H1 (cell line): Measurements from ENCODE around the gene FMNL1. TPM values are rescaled to one million over a fixed set of nuclear protein-coding genes. Genes with fewer than 3 reads are reported as not detected.

Experiments used
- CTCF ChIA-PET: fragments of 300-600 bp; sonication (Branson Sonifier 250); formaldehyde crosslinking; loops from one replicate; lab custom pipeline; 2021; ENCODE audit not compliant: partially characterized antibody; lab: Charles Lee
- POLR2A ChIA-PET: fragments of 300-600 bp; sonication (Branson Sonifier 250); formaldehyde crosslinking; loops from one replicate; lab custom pipeline; 2021; ENCODE audit warnings: inconsistent platforms; ENCODE audit not compliant: partially characterized antibody; lab: Charles Lee
- DNase-seq, 2 experiments: peaks; one replicate each; pipeline versions ENCODE4 v3.0.0 to v3.0.0-alpha.2; 2010 to 2022; ENCODE audit warnings: low spot score in 2 of 2, low read depth in 1 of 2, mixed read lengths in 1 of 2
- FAIRE-seq: peaks from 2 replicates; lab custom pipeline; 2011; peaks lifted over from hg19 to GRCh38; lab: Jason Lieb, UNC
- H2AFZ ChIP-seq: 2 replicates; pipeline ENCODE4 v1.8.1; 2012; ENCODE audit warnings: low read length, inconsistent platforms
- H2AK5ac ChIP-seq: 2 replicates; pipeline ENCODE4 v1.6.1; 2013; ENCODE audit warnings: low read depth, low read length
- H2BK120ac ChIP-seq: replicated peaks from 2 replicates; pipeline ENCODE3; 2013; ENCODE audit warnings: low read depth, low read length, inconsistent platforms
- H2BK12ac ChIP-seq: 2 replicates; pipeline ENCODE4 v1.6.1; 2013; ENCODE audit warnings: low read depth, low read length
- H2BK15ac ChIP-seq: 2 replicates; pipeline ENCODE4 v1.6.1; 2013; ENCODE audit warnings: low read length
- H2BK20ac ChIP-seq: 2 replicates; pipeline ENCODE4 v1.6.1; 2013; ENCODE audit warnings: low read length
- H2BK5ac ChIP-seq: 2 replicates; pipeline ENCODE4 v1.6.1; 2013; ENCODE audit warnings: low read depth, low read length
- H3K14ac ChIP-seq: 2 replicates; pipeline ENCODE4 v1.6.1; 2013; ENCODE audit warnings: inconsistent platforms; ENCODE audit not compliant: insufficient read length
- H3K18ac ChIP-seq: 2 replicates; pipeline ENCODE4 v1.6.1; 2013; ENCODE audit warnings: low read length; ENCODE audit errors: extremely low read depth
- H3K23ac ChIP-seq: 2 replicates; pipeline ENCODE4 v1.6.1; 2013; ENCODE audit warnings: inconsistent platforms; ENCODE audit not compliant: insufficient read length
- H3K23me2 ChIP-seq: 2 replicates; pipeline ENCODE4 v1.6.1; 2013; ENCODE audit warnings: low read depth, low read length
- H3K27ac ChIP-seq: 2 replicates; pipeline ENCODE4 v1.6.1; 2011; ENCODE audit warnings: low read depth, low read length, inconsistent platforms
- H3K27me3 ChIP-seq, 4 experiments: replicated peaks in 1 of 4; 1 replicate in 1 of 4; 2 replicates in 3 of 4; pipeline versions ENCODE4 v1.6.1 to v1.8.1; 2011 to 2013; ENCODE audit warnings: low read length in 3 of 4, mild to moderate bottlenecking in 3 of 4, inconsistent platforms in 2 of 4, mixed read lengths in 2 of 4, moderate library complexity in 1 of 4; ENCODE audit not compliant: control insufficient read depth in 3 of 4, insufficient read depth in 3 of 4; ENCODE audit errors: extremely low read depth in 1 of 4
- H3K36me3 ChIP-seq, 4 experiments: 2 replicates each; pipeline versions ENCODE4 v1.6.1 to v1.8.1; 2011 to 2013; ENCODE audit warnings: mild to moderate bottlenecking in 4 of 4, low read length in 3 of 4, moderate library complexity in 2 of 4, control low read depth in 1 of 4, inconsistent platforms in 1 of 4; ENCODE audit not compliant: insufficient read depth in 4 of 4, control insufficient read depth in 2 of 4
- H3K4ac ChIP-seq: replicated peaks from 2 replicates; pipeline ENCODE3; 2013; ENCODE audit warnings: low read length, low read depth, mixed read lengths, inconsistent platforms; ENCODE audit not compliant: insufficient read length
- H3K4me1 ChIP-seq, 4 experiments: replicated peaks in 1 of 4; 1 replicate in 1 of 4; 2 replicates in 3 of 4; pipeline versions ENCODE4 v1.6.1 to v1.8.1; 2011 to 2013; ENCODE audit warnings: low read length in 3 of 4, inconsistent platforms in 2 of 4, mixed read lengths in 1 of 4; ENCODE audit not compliant: insufficient read depth in 4 of 4, control insufficient read depth in 3 of 4
- H3K4me2 ChIP-seq, 2 experiments: 2 replicates each; pipeline versions ENCODE4 v1.6.1 to v1.8.1; 2011 to 2013; ENCODE audit warnings: low read depth in 2 of 2, low read length in 2 of 2, control low read depth in 1 of 2, inconsistent platforms in 1 of 2, mild to moderate bottlenecking in 1 of 2; ENCODE audit not compliant: insufficient read depth in 1 of 2
- H3K4me3 ChIP-seq, 4 experiments: fragments of 200-600, 300-600 bp in 1 of 4; sonication (generic), shearing (Covaris generic), sonication (Bioruptor Twin) in 1 of 4; 2 replicates each; pipeline versions ENCODE4 v1.5.1 to v1.8.1; 2011 to 2016; ENCODE audit warnings: low read length in 4 of 4, low read depth in 3 of 4, control low read depth in 2 of 4, inconsistent platforms in 2 of 4, mild to moderate bottlenecking in 2 of 4, mixed read lengths in 1 of 4, moderate library complexity in 1 of 4; ENCODE audit not compliant: insufficient read depth in 2 of 4; ENCODE audit errors: extremely low read depth in 1 of 4
- H3K56ac ChIP-seq: replicated peaks from 2 replicates; pipeline ENCODE3; 2013; ENCODE audit warnings: low read depth, mild to moderate bottlenecking, mixed read lengths, low read length, inconsistent platforms; ENCODE audit not compliant: insufficient read length
- H3K79me1 ChIP-seq: 2 replicates; pipeline ENCODE4 v1.6.1; 2013; ENCODE audit warnings: low read depth, low read length, control low read depth
- H3K79me2 ChIP-seq, 2 experiments: 2 replicates each; pipeline versions ENCODE4 v1.6.1 to v1.8.1; 2012 to 2013; ENCODE audit warnings: low read length in 2 of 2, mild to moderate bottlenecking in 2 of 2, inconsistent platforms in 1 of 2; ENCODE audit not compliant: insufficient read depth in 2 of 2, control insufficient read depth in 1 of 2
- H3K9ac ChIP-seq, 4 experiments: replicated peaks in 1 of 4; 1 replicate in 1 of 4; 2 replicates in 3 of 4; pipeline versions ENCODE4 v1.6.1 to v1.8.1; 2011 to 2013; ENCODE audit warnings: low read depth in 3 of 4, low read length in 3 of 4, control low read depth in 2 of 4, mild to moderate bottlenecking in 2 of 4, moderate library complexity in 2 of 4, inconsistent platforms in 1 of 4; ENCODE audit errors: extremely low read depth in 1 of 4
- H3K9me3 ChIP-seq, 2 experiments: 2 replicates each; pipeline versions ENCODE4 v1.6.1 to v1.8.1; 2012 to 2013; ENCODE audit warnings: mild to moderate bottlenecking in 2 of 2, moderate library complexity in 2 of 2, control low read depth in 1 of 2, inconsistent platforms in 1 of 2, low read depth in 1 of 2, low read length in 1 of 2, mixed read lengths in 1 of 2; ENCODE audit not compliant: insufficient read depth in 2 of 2
- H4K20me1 ChIP-seq, 2 experiments: replicated peaks in 1 of 2; 2 replicates each; pipeline versions ENCODE3 to v1.8.1; 2011 to 2013; ENCODE audit warnings: inconsistent platforms in 2 of 2, low read length in 2 of 2, mild to moderate bottlenecking in 1 of 2; ENCODE audit not compliant: insufficient read depth in 2 of 2, control insufficient read depth in 1 of 2
- H4K5ac ChIP-seq: 2 replicates; pipeline ENCODE4 v1.6.1; 2013; ENCODE audit warnings: low read length, low read depth, mixed read lengths, inconsistent platforms; ENCODE audit not compliant: insufficient read length
- H4K8ac ChIP-seq: 2 replicates; pipeline ENCODE4 v1.8.0; 2013; ENCODE audit warnings: mild to moderate bottlenecking, moderate library complexity, low read length, inconsistent platforms; ENCODE audit not compliant: insufficient read depth; ENCODE audit errors: extremely low read depth
- H4K91ac ChIP-seq: replicated peaks from 2 replicates; pipeline ENCODE3; 2013; ENCODE audit warnings: low read length, mixed read lengths, inconsistent platforms; ENCODE audit not compliant: insufficient read length
- CEBPB ChIP-seq: IDR thresholded peaks from 2 replicates; pipeline ENCODE4 v1.6.1; 2012; ENCODE audit warnings: low read depth, low read length
- CHD1 ChIP-seq: IDR thresholded peaks from 2 replicates; pipeline ENCODE4 v1.6.1; 2012; ENCODE audit warnings: low read depth, low read length, improper control_type of control experiment
- HDAC6 ChIP-seq: IDR thresholded peaks from one replicate; pipeline ENCODE4 v1.7.1; 2012; ENCODE audit warnings: low read depth, mild to moderate bottlenecking, inconsistent platforms, low read length, moderate library complexity
- JUND ChIP-seq: IDR thresholded peaks from 2 replicates; pipeline ENCODE4 v1.6.1; 2011; ENCODE audit warnings: mild to moderate bottlenecking, improper control_type of control experiment, low read length
- KDM1A ChIP-seq: fragments of 200-600, 300-600 bp; sonication (generic); IDR thresholded peaks from 2 replicates; pipeline ENCODE4 v1.7.1; 2016; ENCODE audit warnings: mild to moderate bottlenecking, low read length, borderline replicate concordance
- RNF2 ChIP-seq: fragments of 200-900, 300-1000 bp; sonication (generic); IDR thresholded peaks from 2 replicates; pipeline ENCODE4 v1.7.1; 2016; ENCODE audit warnings: borderline replicate concordance, low read depth, mild to moderate bottlenecking, antibody characterized with exemption, low read length; ENCODE audit not compliant: poor library complexity, severe bottlenecking; ENCODE audit errors: missing control alignments
- SIRT6 ChIP-seq: IDR thresholded peaks from one replicate; pipeline ENCODE4 v1.7.1; 2012; ENCODE audit warnings: low read length, inconsistent platforms
- SUZ12 ChIP-seq: fragments of 200-600 bp; sonication (generic); IDR thresholded peaks from 2 replicates; pipeline ENCODE4 v1.6.1; 2012; ENCODE audit warnings: mild to moderate bottlenecking, inconsistent platforms, low read length, moderate library complexity, mixed read lengths
- TAF7 ChIP-seq: optimal IDR thresholded peaks from 2 replicates; pipeline ENCODE3; 2011; ENCODE audit warnings: low read depth, mild to moderate bottlenecking, inconsistent platforms, low read length, moderate library complexity, borderline replicate concordance
- TBP ChIP-seq: IDR thresholded peaks from 2 replicates; pipeline ENCODE4 v1.6.1; 2011; ENCODE audit warnings: low read depth, low read length, improper control_type of control experiment
- YY1 ChIP-seq: IDR thresholded peaks from 2 replicates; pipeline ENCODE4 v1.6.1; 2011; ENCODE audit warnings: low read depth, mild to moderate bottlenecking, low read length
- WGBS, 2 experiments: shearing (Covaris generic) in 1 of 2; methylation state at CpG; one replicate each; pipeline versions ENCODE4 v1.1.6 to v1.1.7; 2013 to 2015; ENCODE audit warnings: low lambda C conversion rate in 2 of 2, mixed read lengths in 2 of 2, inconsistent platforms in 1 of 2, low coverage in 1 of 2, missing lambda C conversion rate in 1 of 2; ENCODE audit not compliant: insufficient replicate concordance in 2 of 2, insufficient coverage in 1 of 2, insufficient read length in 1 of 2; ENCODE audit errors: extremely low coverage in 1 of 2, missing lambda C conversion rate in 1 of 2; 5-methylcytosine and 5-hydroxymethylcytosine counted together
- polyA plus RNA-seq, 7 experiments: library from polyadenylated mRNA; depleted of rRNA in 3 of 7; stranded (reverse) in 5 of 7; unstranded in 2 of 7; fragments of >200 nt in 5 of 7; fragments of 200-250 nt in 2 of 7; gene quantifications; 1 replicate in 5 of 7; 2 replicates in 1 of 7; 4 replicates in 1 of 7; pipeline versions ENCODE4 v1.2.1 to v1.2.3, GENCODE V29; 2011 to 2013; ENCODE audit warnings: missing spikeins in 2 of 7, mixed read lengths in 2 of 7
- total RNA-seq: library from RNA; stranded (reverse); fragmentation: NEBNext Ultra II Directional; extraction: Animal tissue kit (Norgen Biotek cat#: 25700); gene quantifications from 2 replicates; pipeline ENCODE4 v1.2.1, GENCODE V29; 2021
- TF ChIP-seq, protein P1 (sequence below): IDR thresholded peaks from 2 replicates; pipeline ENCODE4 v1.6.1; 2011; ENCODE audit warnings: low read depth, mild to moderate bottlenecking, low read length; ENCODE audit not compliant: insufficient read depth
- TF ChIP-seq, protein P2 (sequence below): IDR thresholded peaks from 2 replicates; pipeline ENCODE4 v1.6.1; 2012; ENCODE audit warnings: inconsistent platforms

FMNL1 gene
- total and polyA plus RNA-seq, 2 of the 8 experiments (the other 6 are each of a cell fraction or from before 2014, with no cell fraction given) = 2.5 to 8.6 TPM

DNA sequence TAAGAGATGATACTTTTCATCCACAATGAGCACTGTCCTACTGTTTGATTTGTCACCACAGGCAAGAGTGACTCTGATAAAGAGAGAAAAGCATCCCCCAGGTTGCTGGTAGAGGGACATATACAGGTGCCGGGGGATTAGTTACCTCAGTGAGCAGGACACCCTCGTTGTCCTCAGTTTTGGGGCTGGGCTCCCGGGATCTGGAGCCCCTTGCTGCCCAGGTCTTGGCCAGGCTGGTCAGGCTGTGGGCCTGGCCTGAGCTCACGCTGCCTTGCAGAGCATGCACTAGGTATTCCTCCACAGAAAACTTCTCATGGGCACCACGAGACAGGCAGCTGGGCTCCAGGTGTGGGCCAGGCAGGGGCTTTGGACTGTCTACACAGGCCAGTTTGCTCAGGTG, 64.6 kb downstream of the FMNL1 start:
- Histone ChIP-seq H3K9ac (no peak overlapping the region), H3K4me2 (no peak overlapping the region), H3K27ac (no peak overlapping the region), H3K27me3 (no peaks in the 10 kb centered on the region), H3K79me2 (no peaks in the 10 kb centered on the region), H3K18ac (no peak overlapping the region), H4K5ac (no peak overlapping the region), H3K23me2 (no peaks in the 10 kb centered on the region), H2BK120ac (no peak overlapping the region), H2BK5ac (no peak overlapping the region), H2BK15ac (no peak overlapping the region), H4K8ac (no peak overlapping the region), H3K23ac (no peak overlapping the region), H4K20me1 (no peaks in the 10 kb centered on the region), H3K14ac (no peak overlapping the region), H3K36me3 (peaks cover 0 to 14% (median 9%) of the 10 kb centered on the region in 4 experiments; a peak in 3 of 8 replicates), H3K79me1 (peaks cover 4% of the 10 kb centered on the region), H3K4me1 (no peaks in the 10 kb centered on the region), H2AK5ac (no peak overlapping the region), H2AFZ (no peak overlapping the region), H3K9me3 (no peaks in the 10 kb centered on the region), H3K4ac (no peak overlapping the region), H4K91ac (no peak overlapping the region), H3K56ac (no peak overlapping the region), H2BK12ac (no peak overlapping the region), H3K4me3 (no peak overlapping the region), H2BK20ac (no peak overlapping the region)
- 87% methylated on average over 5 of the region's 5 CpGs; no CpG with 5 or more reads in 1 of the 2 experiments for WGBS, 2 experiments
- POLR2A ChIA-PET = interaction anchor here (2.0 kb wide), 1 partner anchor 9 kb away, joined by 5 read pairs; no protein-coding TSS in a partner anchor
- FAIRE-seq (no peak), DNase-seq (no peak)
- CTCF ChIA-PET = interaction anchor here (0.6 to 29.1 kb wide), 8 partner anchors 12 to 156 kb away, joined by 3 to 579 read pairs (median 4); no protein-coding TSS in a partner anchor
- TF ChIP-seq SUZ12 (no peak), TBP (no peak), RNF2 (no peak), KDM1A (no peak), HDAC6 (no peak), SIRT6 (no peak), JUND (no peak), CHD1 (no peak), YY1 (no peak), CEBPB (no peak), TAF7 (no peak)
- TF ChIP-seq, protein P1, sequence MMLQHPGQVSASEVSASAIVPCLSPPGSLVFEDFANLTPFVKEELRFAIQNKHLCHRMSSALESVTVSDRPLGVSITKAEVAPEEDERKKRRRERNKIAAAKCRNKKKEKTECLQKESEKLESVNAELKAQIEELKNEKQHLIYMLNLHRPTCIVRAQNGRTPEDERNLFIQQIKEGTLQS = no peak
- TF ChIP-seq, protein P2, sequence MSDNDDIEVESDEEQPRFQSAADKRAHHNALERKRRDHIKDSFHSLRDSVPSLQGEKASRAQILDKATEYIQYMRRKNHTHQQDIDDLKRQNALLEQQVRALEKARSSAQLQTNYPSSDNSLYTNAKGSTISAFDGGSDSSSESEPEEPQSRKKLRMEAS = no peak
